ENCODE measurements around the gene SPOCK2.

DNA sequence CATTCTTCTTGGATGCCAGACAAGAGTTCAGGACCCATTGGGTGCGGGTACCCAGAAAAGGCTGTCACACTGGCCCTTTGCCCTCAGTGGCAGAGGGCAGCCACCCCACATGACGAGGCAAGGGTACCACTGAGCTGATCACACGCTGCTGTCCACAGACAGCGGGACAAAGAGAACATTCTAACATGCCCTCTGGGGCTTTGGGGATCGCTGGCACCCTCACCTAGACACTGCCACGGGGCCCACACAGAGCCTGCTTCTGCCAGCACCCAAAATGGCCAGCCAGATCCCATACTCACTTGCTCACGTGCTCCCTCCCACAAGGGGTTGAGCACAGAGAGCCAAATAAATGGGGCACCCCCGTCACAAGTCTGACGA, 16.7 kb upstream of the SPOCK2 start:
- TF ChIP-seq BHLHE40 (IDR thresholded peaks at IDR 0.05; ENCODE audit: low read depth, low read length): no peak
- TF ChIP-seq POLR2A (IDR thresholded peaks at IDR 0.05; ENCODE audit: low read depth, low read length): no peak
- TF ChIP-seq MAZ (IDR thresholded peaks at IDR 0.05; ENCODE audit: borderline replicate concordance, low read depth, low read length): no peak
- no peak for TF ChIP-seq CTCF (conservative IDR thresholded peaks at IDR 0.05; ENCODE audit: low read depth, low read length)
- no peak for TF ChIP-seq CHD1 (IDR thresholded peaks at IDR 0.05; ENCODE audit: low read depth, low read length)
- TF ChIP-seq RAD21 (IDR thresholded peaks at IDR 0.05; ENCODE audit: low read length): no peak
- TF ChIP-seq RFX5 (IDR thresholded peaks at IDR 0.05; ENCODE audit: low read depth, low read length): no peak
- no peak for TF ChIP-seq MAFK (IDR thresholded peaks at IDR 0.05; ENCODE audit: low read depth, low read length)
- no peak for TF ChIP-seq CEBPB (IDR thresholded peaks at IDR 0.05; ENCODE audit: low read depth, low read length)
- TF ChIP-seq FOS (IDR thresholded peaks at IDR 0.05; ENCODE audit: low read depth, low read length): no peak
- TF ChIP-seq RCOR1 (IDR thresholded peaks at IDR 0.05; ENCODE audit: insufficient replicate concordance, low read length): no peak
- TF ChIP-seq SMC3 (IDR thresholded peaks at IDR 0.05; ENCODE audit: low read depth, low read length): no peak
